Vagina (tissue), 2 donors: ENCODE results near the gene SETD3. TPM values are rescaled to one million over a fixed set of nuclear protein-coding genes. Genes with fewer than 3 reads are reported as not detected.

Source experiments
- DNase-seq, 2 donors: peaks; one replicate each; pipeline ENCODE4 v3.0.0-alpha.2; 2017; ENCODE audit errors: extremely low spot score in 2 of 2
- H3K27ac ChIP-seq: fragments of 200-600 bp; sonication (generic); one replicate; pipeline ENCODE4 v1.5.1; 2019
- H3K27me3 ChIP-seq: fragments of 200-600 bp; sonication (generic); one replicate; pipeline ENCODE4 v1.5.1; 2019
- H3K36me3 ChIP-seq, 2 donors: fragments of 200-600 bp; sonication (generic); one replicate each; pipeline ENCODE4 v1.5.1; 2017 to 2019
- H3K4me1 ChIP-seq: fragments of 200-600 bp; sonication (generic); one replicate; pipeline ENCODE4 v1.5.1; 2019
- H3K4me3 ChIP-seq, 2 donors: fragments of 200-600 bp; sonication (generic); 1 replicate in 1 of 2; 2 replicates in 1 of 2; pipeline ENCODE4 v1.5.1; 2016 to 2019
- H3K9me3 ChIP-seq: fragments of 200-600 bp; sonication (generic); one replicate; pipeline ENCODE4 v1.5.1; 2019
- CTCF ChIP-seq, 3 experiments: fragments of 450-650 bp in 2 of 3; fragments of 200-600 bp in 1 of 3; sonication (generic) in 1 of 3; IDR thresholded peaks; one replicate each; pipeline ENCODE4 v1.5.1; 2017 to 2019; ENCODE audit warnings: antibody characterized with exemption in 3 of 3, mild to moderate bottlenecking in 2 of 3, moderate library complexity in 2 of 3
- POLR2A ChIP-seq, 2 donors: fragments of 450-650 bp; IDR thresholded peaks; one replicate each; pipeline ENCODE4 v1.6.1; 2017; ENCODE audit warnings: antibody characterized with exemption in 2 of 2, mild to moderate bottlenecking in 2 of 2, moderate library complexity in 2 of 2
- POLR2AphosphoS5 ChIP-seq, 2 donors: sonication (generic); formaldehyde crosslinking; IDR thresholded peaks; one replicate each; pipeline ENCODE4 v1.9.0; 2017; ENCODE audit warnings: antibody characterized with exemption in 2 of 2, mild to moderate bottlenecking in 2 of 2, low read depth in 1 of 2; ENCODE audit not compliant: insufficient read depth in 1 of 2
- intact Hi-C: fragments of 100-400 bp; cut with DNase I; formaldehyde crosslinking; loops from one replicate; pipeline ENCODE4 v1.15.1; 2023
- total RNA-seq: library from RNA; depleted of rRNA; stranded (reverse); fragments of >200 nt; gene quantifications from one replicate; pipeline ENCODE4 v1.2.3, GENCODE V29; 2016

Gene SETD3
- total RNA-seq, 1 donor from 2014 or later, result 49.8 TPM

DNA sequence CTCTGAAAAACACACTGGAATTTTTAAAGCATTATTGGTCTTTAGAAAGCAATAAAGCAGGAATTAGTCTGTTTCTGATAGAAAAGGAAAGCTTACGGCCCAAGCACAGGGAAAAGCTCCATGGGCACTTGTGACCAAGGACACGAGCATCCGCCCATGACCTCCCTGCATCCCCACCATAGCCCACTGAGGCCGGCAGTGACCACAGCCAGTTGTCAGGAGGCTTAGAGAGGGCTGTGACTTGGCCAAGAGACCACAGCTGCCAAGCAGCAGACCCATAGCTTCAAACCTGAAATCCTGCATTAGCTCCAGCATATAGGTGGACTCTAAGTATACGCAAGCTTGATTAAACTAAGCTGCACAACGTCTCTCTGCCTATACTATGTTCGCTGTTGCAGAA is 8.9 kb downstream of the SETD3 start:
- Histone ChIP-seq H3K36me3 (no peaks in the 10 kb centered on the region), H3K4me3 (no peak overlapping the region), H3K27me3 (no peaks in the 10 kb centered on the region), H3K27ac (no peak overlapping the region), H3K4me1 (peaks cover 48% of the 10 kb centered on the region), H3K9me3 (no peaks in the 10 kb centered on the region)
- no peak for DNase-seq
- intact Hi-C loops, result loop anchor here (5.0 kb wide), 1 partner anchor 601 kb away; no protein-coding TSS in a partner anchor
- no peak for TF ChIP-seq POLR2A (IDR thresholded peaks at IDR 0.05)
- no peak for TF ChIP-seq POLR2AphosphoS5 (IDR thresholded peaks at IDR 0.05; ENCODE audit: insufficient read depth in 1 of 2, low read depth in 1 of 2)
- TF ChIP-seq CTCF (IDR thresholded peaks at IDR 0.05), result no peak

DNA sequence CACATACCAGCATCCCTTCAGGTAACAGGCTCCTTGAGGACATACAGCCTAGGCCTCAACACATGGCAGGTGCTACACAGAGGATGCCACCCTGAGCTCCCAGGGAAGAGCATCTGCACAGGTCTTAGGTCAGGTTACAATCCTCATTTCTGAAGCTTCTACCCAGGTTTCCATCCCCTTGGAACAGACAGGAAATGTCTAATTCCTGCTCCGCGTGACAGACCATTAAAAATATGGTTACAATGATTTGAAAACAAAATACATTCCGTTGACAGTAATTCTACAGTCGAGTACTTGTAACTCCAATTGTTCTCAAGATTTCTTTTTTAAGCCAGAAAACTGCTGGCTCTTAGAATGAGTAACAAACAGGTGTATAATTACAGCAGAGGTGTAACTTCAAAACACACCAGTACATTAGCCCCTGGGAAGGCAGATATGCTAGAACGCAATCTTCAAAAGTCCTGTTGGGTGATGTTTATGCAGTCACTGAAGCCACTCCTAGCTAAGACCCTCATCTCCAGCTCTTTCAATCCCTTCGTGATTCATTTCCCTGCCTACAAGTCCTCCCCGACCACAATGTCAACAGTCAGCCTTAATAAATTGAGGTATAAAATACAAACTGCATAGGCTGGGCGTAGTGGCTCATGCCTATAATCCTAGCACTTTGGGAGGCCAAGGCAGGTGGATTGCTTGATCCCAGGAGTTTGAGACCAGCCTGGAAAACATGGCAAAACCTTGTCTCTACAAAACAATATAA is 11.6 kb downstream of the SETD3 start:
- H3K4me1 ChIP-seq, result peaks cover 35% of the 10 kb centered on the region
- peaks cover 0 to 15% of the 10 kb centered on the region in 2 donors for H3K36me3 ChIP-seq
- TF ChIP-seq POLR2AphosphoS5 (IDR thresholded peaks at IDR 0.05; ENCODE audit: insufficient read depth in 1 of 2, low read depth in 1 of 2), result no peak
- no peak for TF ChIP-seq CTCF (IDR thresholded peaks at IDR 0.05)
- TF ChIP-seq POLR2A (IDR thresholded peaks at IDR 0.05), result no peak
- no peaks in the 10 kb centered on the region for H3K27me3 ChIP-seq
- no peak for DNase-seq
- H3K9me3 ChIP-seq, result no peaks in the 10 kb centered on the region
- no peak overlapping the region for H3K27ac ChIP-seq
- intact Hi-C loops, result no loop called here
- H3K4me3 ChIP-seq, result no peak overlapping the region

GRCh38 chr14:99468081-99468480 is 12.6 kb downstream of the SETD3 start:
- TF ChIP-seq POLR2A (IDR thresholded peaks at IDR 0.05) (no peak), POLR2AphosphoS5 (IDR thresholded peaks at IDR 0.05; ENCODE audit: insufficient read depth in 1 of 2, low read depth in 1 of 2) (no peak), CTCF (IDR thresholded peaks at IDR 0.05) (no peak)
- Histone ChIP-seq H3K9me3 (no peaks in the 10 kb centered on the region), H3K4me1 (peaks cover 34% of the 10 kb centered on the region), H3K27me3 (no peaks in the 10 kb centered on the region), H3K4me3 (no peak overlapping the region), H3K27ac (no peak overlapping the region), H3K36me3 (peaks cover 0 to 19% of the 10 kb centered on the region in 2 donors)
- intact Hi-C loops, result no loop called here
- DNase-seq, result no peak

GRCh38 chr14:99467336-99468078 is 13.2 kb downstream of the SETD3 start:
- Histone ChIP-seq H3K4me1 (peaks cover 28% of the 10 kb centered on the region), H3K4me3 (no peak overlapping the region), H3K9me3 (no peaks in the 10 kb centered on the region), H3K36me3 (peaks cover 0 to 24% of the 10 kb centered on the region in 2 donors), H3K27me3 (no peaks in the 10 kb centered on the region), H3K27ac (no peak overlapping the region)
- no peak for TF ChIP-seq CTCF (IDR thresholded peaks at IDR 0.05)
- no peak for TF ChIP-seq POLR2A (IDR thresholded peaks at IDR 0.05)
- no peak for TF ChIP-seq POLR2AphosphoS5 (IDR thresholded peaks at IDR 0.05; ENCODE audit: insufficient read depth in 1 of 2, low read depth in 1 of 2)
- intact Hi-C loops, result no loop called here
- DNase-seq, result no peak

GRCh38 chr14:99466758-99467157 is 13.9 kb downstream of the SETD3 start:
- H3K36me3 ChIP-seq, result peaks cover 0 to 30% of the 10 kb centered on the region in 2 donors
- H3K27ac ChIP-seq, result no peak overlapping the region
- H3K9me3 ChIP-seq, result no peaks in the 10 kb centered on the region

More at GRCh38 chr14:99466758-99467157, 13.9 kb downstream of the SETD3 start:
- no peak overlapping the region for H3K4me3 ChIP-seq
- intact Hi-C loops, result no loop called here
- no peak for DNase-seq
- peaks cover 28% of the 10 kb centered on the region for H3K4me1 ChIP-seq
- no peaks in the 10 kb centered on the region for H3K27me3 ChIP-seq
- no peak for TF ChIP-seq POLR2AphosphoS5 (IDR thresholded peaks at IDR 0.05; ENCODE audit: insufficient read depth in 1 of 2, low read depth in 1 of 2)
- no peak for TF ChIP-seq POLR2A (IDR thresholded peaks at IDR 0.05)
- TF ChIP-seq CTCF (IDR thresholded peaks at IDR 0.05), result no peak
